Transverse colon (tissue), 4 donors: ENCODE measurements around the gene FGF6. TPM values are rescaled to one million over a fixed set of nuclear protein-coding genes. Genes with fewer than 3 reads are reported as not detected.
"Not testable (repeated sequence)": the region's sequence is repeated elsewhere in the genome, so short reads cannot be mapped to it uniquely, and the experiment has no call there.

Source experiments
- DNase-seq: peaks from one replicate; pipeline ENCODE4 v3.0.0-alpha.2; 2019
- H3K27ac ChIP-seq, 4 donors: fragments of 200-600 bp; sonication (generic); 2 replicates each; pipeline ENCODE4 v1.5.1; 2016 to 2018; ENCODE audit warnings: inconsistent platforms in 4 of 4
- H3K27me3 ChIP-seq: fragments of 200-600 bp; sonication (generic); 2 replicates; pipeline ENCODE4 v1.5.1; 2017; ENCODE audit warnings: inconsistent platforms
- H3K36me3 ChIP-seq, 4 donors: fragments of 200-600 bp; sonication (generic); 2 replicates each; pipeline ENCODE4 v1.5.1; 2017 to 2019; ENCODE audit warnings: inconsistent platforms in 4 of 4
- H3K4me1 ChIP-seq, 4 donors: fragments of 200-600 bp; sonication (generic); 2 replicates each; pipeline ENCODE4 v1.5.1; 2017 to 2020; ENCODE audit warnings: inconsistent platforms in 4 of 4
- H3K4me3 ChIP-seq, 4 donors: fragments of 200-600 bp; sonication (generic); 1 replicate in 1 of 4; 2 replicates in 3 of 4; pipeline versions ENCODE4 v1.5.1 to v1.6.1; 2017 to 2019; ENCODE audit warnings: inconsistent platforms in 4 of 4
- H3K9me3 ChIP-seq, 2 donors: fragments of 200-600 bp; sonication (generic); 2 replicates each; pipeline ENCODE4 v1.5.1; 2017 to 2019; ENCODE audit warnings: inconsistent platforms in 2 of 2
- EP300 ChIP-seq: sonication (generic); formaldehyde crosslinking; IDR thresholded peaks from one replicate; pipeline ENCODE4 v1.6.1; 2017; ENCODE audit warnings: antibody characterized with exemption, low read depth
- POLR2A ChIP-seq: fragments of 450-650 bp; IDR thresholded peaks from one replicate; pipeline ENCODE4 v1.6.1; 2016; ENCODE audit warnings: antibody characterized with exemption, mild to moderate bottlenecking, moderate library complexity
- POLR2AphosphoS5 ChIP-seq, 3 donors: sonication (generic); formaldehyde crosslinking; IDR thresholded peaks; one replicate each; pipeline ENCODE4 v1.6.1; 2016; ENCODE audit warnings: antibody characterized with exemption in 3 of 3
- WGBS, 2 donors: methylation state at CpG; one replicate each; pipeline ENCODE4 v1.1.5; 2018; ENCODE audit warnings: low coverage in 1 of 2; 5-methylcytosine and 5-hydroxymethylcytosine counted together
- in situ Hi-C, 4 donors: fragments of 200-750 bp; cut with MboI; loops; one replicate each; pipeline versions ENCODE4 v1.15.0 to v1.15.1; 2017; ENCODE audit warnings: low sequenced_read_pairs in 3 of 4, low pct_ligation_motif_present in 1 of 4, low pct_unique_long_range_greater_than_20kb in 1 of 4
- intact Hi-C: fragments of 100-400 bp; cut with DNase I; formaldehyde crosslinking; loops from one replicate; pipeline ENCODE4 v1.15.1; 2023; ENCODE audit warnings: low total_unique reads
- total RNA-seq, 4 donors: library from RNA; depleted of rRNA; stranded (reverse); fragments of >200 nt; gene quantifications; one replicate each; pipeline ENCODE4 v1.1.0, GENCODE V29; 2016
- TF ChIP-seq, protein P1 (sequence below), 5 experiments: fragments of 200-600 bp in 3 of 5; fragments of 450-650 bp in 2 of 5; sonication (generic) in 3 of 5; IDR thresholded peaks; 1 replicate in 2 of 5; 2 replicates in 3 of 5; pipeline ENCODE4 v1.5.1; 2016 to 2017; ENCODE audit warnings: antibody characterized with exemption in 5 of 5, inconsistent platforms in 3 of 5, mild to moderate bottlenecking in 2 of 5, moderate library complexity in 1 of 5

Gene FGF6
- total RNA-seq, 4 donors from 2014 or later, result not detected

DNA sequence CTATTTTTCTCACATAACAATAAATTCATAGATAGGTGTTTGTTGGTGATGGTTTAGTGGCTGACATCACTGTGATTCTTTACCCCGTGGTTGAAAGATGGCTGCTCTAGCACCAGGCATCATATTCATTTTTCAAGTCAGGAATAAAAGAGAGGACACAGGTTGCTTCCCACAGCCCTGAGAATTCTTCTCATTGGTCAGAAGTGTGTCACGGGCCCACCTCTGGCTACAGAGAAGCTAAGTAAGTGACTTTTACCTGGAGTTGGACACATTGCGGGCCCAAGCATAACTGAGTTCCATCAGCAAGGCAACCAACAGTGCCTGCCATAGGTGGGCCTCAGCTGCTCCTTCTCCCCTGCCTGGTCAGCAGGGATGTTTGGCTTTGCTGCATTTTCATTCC, 38.5 kb downstream of the FGF6 start:
- intact Hi-C loops, result no loop called here
- TF ChIP-seq POLR2AphosphoS5 (IDR thresholded peaks at IDR 0.05), result no peak
- no peak for TF ChIP-seq EP300
- TF ChIP-seq, protein P1, sequence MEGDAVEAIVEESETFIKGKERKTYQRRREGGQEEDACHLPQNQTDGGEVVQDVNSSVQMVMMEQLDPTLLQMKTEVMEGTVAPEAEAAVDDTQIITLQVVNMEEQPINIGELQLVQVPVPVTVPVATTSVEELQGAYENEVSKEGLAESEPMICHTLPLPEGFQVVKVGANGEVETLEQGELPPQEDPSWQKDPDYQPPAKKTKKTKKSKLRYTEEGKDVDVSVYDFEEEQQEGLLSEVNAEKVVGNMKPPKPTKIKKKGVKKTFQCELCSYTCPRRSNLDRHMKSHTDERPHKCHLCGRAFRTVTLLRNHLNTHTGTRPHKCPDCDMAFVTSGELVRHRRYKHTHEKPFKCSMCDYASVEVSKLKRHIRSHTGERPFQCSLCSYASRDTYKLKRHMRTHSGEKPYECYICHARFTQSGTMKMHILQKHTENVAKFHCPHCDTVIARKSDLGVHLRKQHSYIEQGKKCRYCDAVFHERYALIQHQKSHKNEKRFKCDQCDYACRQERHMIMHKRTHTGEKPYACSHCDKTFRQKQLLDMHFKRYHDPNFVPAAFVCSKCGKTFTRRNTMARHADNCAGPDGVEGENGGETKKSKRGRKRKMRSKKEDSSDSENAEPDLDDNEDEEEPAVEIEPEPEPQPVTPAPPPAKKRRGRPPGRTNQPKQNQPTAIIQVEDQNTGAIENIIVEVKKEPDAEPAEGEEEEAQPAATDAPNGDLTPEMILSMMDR (IDR thresholded peaks at IDR 0.05), result no peak
- TF ChIP-seq POLR2A, result no peak
- no peaks in the 10 kb centered on the region for H3K36me3 ChIP-seq
- H3K27me3 ChIP-seq, result no peaks in the 10 kb centered on the region
- in situ Hi-C loops, result no loop called here
- H3K4me1 ChIP-seq, result no peaks in the 10 kb centered on the region
- H3K27ac ChIP-seq, result no peak overlapping the region
- DNase-seq, result no peak
- 78 to 96% methylated on average over 2 to 3 of the region's 3 CpGs for WGBS, 2 donors
- no peaks in the 10 kb centered on the region for H3K9me3 ChIP-seq
- H3K4me3 ChIP-seq, result no peak overlapping the region

DNA sequence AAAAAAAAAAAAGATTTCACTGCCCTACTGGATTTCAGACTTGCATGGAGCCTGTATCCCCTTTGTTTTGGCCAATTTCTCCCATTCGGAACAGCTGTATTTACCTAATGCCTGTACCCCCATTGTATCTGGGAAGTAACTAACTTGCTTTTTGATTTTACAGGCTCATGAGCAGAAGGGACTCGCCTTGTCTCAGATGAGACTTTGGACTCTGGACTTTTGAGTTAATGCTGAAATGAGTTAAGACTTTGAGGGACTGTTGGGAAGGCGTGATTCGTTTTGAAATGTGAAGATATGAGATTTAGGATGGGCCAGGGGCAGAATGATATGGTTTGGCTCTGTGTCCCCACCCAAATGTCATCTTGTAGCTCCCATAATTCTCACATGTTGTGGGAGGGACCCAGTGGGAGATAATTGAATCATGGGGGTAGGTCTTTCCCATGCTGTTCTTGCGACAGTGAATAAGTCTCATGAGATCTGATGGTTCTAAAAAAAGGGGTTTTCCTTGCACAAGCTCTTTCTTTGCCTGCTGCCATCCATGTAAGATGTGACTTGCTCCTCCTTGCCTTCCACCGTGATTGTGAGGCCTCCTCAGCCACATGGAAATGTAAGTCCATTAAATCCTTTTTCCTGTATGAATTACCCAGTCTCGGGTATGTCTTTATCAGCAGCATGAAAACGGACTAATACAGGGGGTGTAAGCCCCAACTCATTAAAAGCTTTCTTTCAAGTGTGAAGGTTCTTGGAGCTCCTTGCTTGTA, 40.6 kb downstream of the FGF6 start:
- H3K9me3 ChIP-seq, H3K4me3 ChIP-seq, in situ Hi-C loops, DNase-seq, H3K27ac ChIP-seq, H3K4me1 ChIP-seq, H3K27me3 ChIP-seq, intact Hi-C loops, H3K36me3 ChIP-seq: not testable (repeated sequence)
- WGBS, 2 donors, result 72 to 79% methylated on average over 8 of the region's 8 CpGs

DNA sequence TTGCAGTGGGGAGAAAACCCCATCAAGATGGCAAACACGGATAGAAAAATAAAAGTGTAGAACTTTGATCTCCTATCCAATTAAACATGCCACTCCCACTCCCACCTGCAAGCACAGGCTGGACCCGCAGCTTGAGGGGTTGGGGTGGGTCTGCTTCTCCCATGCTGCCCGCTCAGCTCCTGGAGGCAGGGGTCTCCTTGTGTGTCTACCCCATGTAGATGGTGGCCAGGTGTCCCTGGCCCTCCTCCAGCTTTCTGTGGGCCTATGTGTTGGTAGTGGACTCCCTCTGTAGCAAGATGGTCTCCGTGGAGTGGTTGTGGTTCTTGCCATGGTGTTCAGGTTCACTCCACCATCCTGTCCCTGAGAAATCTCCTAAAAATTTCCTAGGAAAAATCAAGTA, 42.6 kb downstream of the FGF6 start:
- no peaks in the 10 kb centered on the region for H3K36me3 ChIP-seq
- peaks cover 6% of the 10 kb centered on the region for H3K27me3 ChIP-seq
- intact Hi-C loops (no loop called here), in situ Hi-C loops (no loop called here)
- TF ChIP-seq, protein P1 (IDR thresholded peaks at IDR 0.05), result no peak
- TF ChIP-seq EP300 (no peak), POLR2A (no peak), POLR2AphosphoS5 (IDR thresholded peaks at IDR 0.05) (no peak)
- no peaks in the 10 kb centered on the region for H3K4me1 ChIP-seq
- no peak for DNase-seq
- H3K4me3 ChIP-seq, result no peak overlapping the region
- no peak overlapping the region for H3K27ac ChIP-seq
- no peaks in the 10 kb centered on the region for H3K9me3 ChIP-seq
- 73% methylated on average over 2 to 4 of the region's 4 CpGs for WGBS, 2 donors

DNA sequence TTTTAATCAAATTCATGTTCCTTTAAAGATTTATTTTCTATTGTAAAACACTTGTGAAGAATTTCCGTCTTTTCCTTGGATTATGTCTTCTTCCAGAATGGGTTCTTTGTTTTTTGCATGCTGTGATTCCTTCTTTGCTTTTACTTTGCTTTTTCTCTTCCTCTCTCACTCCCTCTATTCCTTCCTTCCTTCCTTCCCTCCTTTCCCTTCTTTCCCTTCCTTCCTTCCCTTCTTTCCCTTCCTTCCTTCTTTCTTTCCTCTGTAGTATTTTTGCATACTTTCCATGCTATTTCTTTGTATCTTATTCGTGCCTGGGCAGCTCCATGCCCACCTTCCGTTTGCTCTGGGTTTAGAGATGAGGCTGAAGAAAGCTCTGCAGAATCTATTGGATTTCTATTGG, 44.5 kb downstream of the FGF6 start:
- intact Hi-C loops, result no loop called here
- H3K27ac ChIP-seq, result no peak overlapping the region
- WGBS, 2 donors, result 78 to 82% methylated on average over 3 of the region's 3 CpGs
- in situ Hi-C loops, result no loop called here
- DNase-seq, result no peak
- H3K4me3 ChIP-seq, result no peak overlapping the region
- H3K4me1 ChIP-seq, result no peaks in the 10 kb centered on the region
- H3K9me3 ChIP-seq, result no peaks in the 10 kb centered on the region
- peaks cover 6% of the 10 kb centered on the region for H3K27me3 ChIP-seq
- TF ChIP-seq POLR2A (no peak), EP300 (no peak), POLR2AphosphoS5 (IDR thresholded peaks at IDR 0.05) (no peak)
- TF ChIP-seq, protein P1 (IDR thresholded peaks at IDR 0.05), result no peak
- H3K36me3 ChIP-seq, result no peaks in the 10 kb centered on the region

DNA sequence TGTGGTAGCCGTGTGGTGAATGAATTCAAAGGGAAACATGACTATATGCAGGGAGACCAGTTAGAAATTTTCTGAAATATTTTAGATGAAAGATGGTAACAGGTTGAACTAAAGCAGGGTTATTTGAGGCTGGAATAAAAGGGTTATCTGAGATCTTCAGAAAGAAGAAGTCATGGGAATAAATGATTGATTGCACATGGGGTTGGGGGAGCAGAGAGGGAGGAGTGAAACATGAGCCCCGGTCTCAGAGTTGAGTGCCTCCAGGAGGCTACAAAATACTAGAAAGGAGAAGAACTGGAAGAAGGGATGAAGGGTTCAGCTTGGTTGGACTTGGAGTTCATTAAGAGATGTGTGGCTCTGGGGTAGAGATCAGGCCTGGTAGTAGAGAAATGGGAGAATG, 49.8 kb downstream of the FGF6 start:
- no peak for TF ChIP-seq EP300
- TF ChIP-seq, protein P1 (IDR thresholded peaks at IDR 0.05), result no peak
- no peak for TF ChIP-seq POLR2AphosphoS5 (IDR thresholded peaks at IDR 0.05)
- no peak for TF ChIP-seq POLR2A
- WGBS, 2 donors, result 73 to 80% methylated on average over 1 to 2 of the region's 2 CpGs
- in situ Hi-C loops, result no loop called here

More for the DNA sequence above, 49.8 kb downstream of the FGF6 start:
- H3K27ac ChIP-seq, result no peak overlapping the region
- no peak for DNase-seq
- H3K4me1 ChIP-seq, result no peaks in the 10 kb centered on the region
- peaks cover 6% of the 10 kb centered on the region for H3K27me3 ChIP-seq
- H3K36me3 ChIP-seq, result no peaks in the 10 kb centered on the region
- intact Hi-C loops, result no loop called here
- no peaks in the 10 kb centered on the region for H3K9me3 ChIP-seq
- H3K4me3 ChIP-seq, result no peak overlapping the region
